WTC11 (cell line): ENCODE data around the gene SHISA9. TPM values are rescaled to one million over a fixed set of nuclear protein-coding genes. Genes with fewer than 3 reads are reported as not detected.
A peak's percentile ranks its signal among the peaks of the same experiment; 100 is the strongest.
"Not testable (repeated sequence)": the region's sequence is repeated elsewhere in the genome, so short reads cannot be mapped to it uniquely, and the experiment has no call there.

Experiments
- ATAC-seq: fragments of 200-7000 bp; cut with Tn5 transposase; 2 replicates; pipeline ENCODE4 v1.10.0; 2021; ENCODE audit warnings: mild to moderate bottlenecking, moderate library complexity
- Bru-seq: library from RNA; stranded (reverse); fragments of 400-500 nt; gene quantifications from one replicate; lab custom pipeline; 2021; lab: Mats Ljungman, UMichigan
- CTCF ChIA-PET: fragments of 300-600 bp; sonication (Branson Sonifier 250); formaldehyde crosslinking; loops from one replicate; lab custom pipeline; 2021; ENCODE audit warnings: antibody characterized with exemption; lab: Charles Lee
- POLR2A ChIA-PET: fragments of 350-600 bp; sonication (Branson Sonifier 250); formaldehyde crosslinking; loops from one replicate; lab custom pipeline; 2021; ENCODE audit warnings: antibody characterized with exemption; lab: Charles Lee
- DNase-seq: peaks from one replicate; pipeline ENCODE4 v3.0.0; 2021; ENCODE audit warnings: low spot score
- H3K27ac Mint-ChIP-seq: 2 replicates; pipeline ENCODE4 v1.8.0; 2021; ENCODE audit warnings: mixed read lengths
- H3K27me3 Mint-ChIP-seq: 2 replicates; pipeline ENCODE4 v1.8.0; 2021; ENCODE audit warnings: low read depth, mild to moderate bottlenecking, moderate library complexity, mixed read lengths
- H3K36me3 Mint-ChIP-seq: 2 replicates; pipeline ENCODE4 v1.8.0; 2021; ENCODE audit warnings: mixed read lengths
- H3K4me1 Mint-ChIP-seq: 2 replicates; pipeline ENCODE4 v1.8.0; 2022; ENCODE audit warnings: mixed read lengths
- H3K4me3 Mint-ChIP-seq: 2 replicates; pipeline ENCODE4 v1.8.0; 2021; ENCODE audit warnings: mild to moderate bottlenecking, moderate library complexity, mixed read lengths
- H3K9me3 Mint-ChIP-seq: 2 replicates; pipeline ENCODE4 v1.8.0; 2021; ENCODE audit warnings: mixed read lengths
- CDX4 ChIP-seq: fragments of 250-450 bp; sonication (Bioruptor Pico); IDR thresholded peaks from 2 replicates; pipeline ENCODE4 v1.9.0; 2021; ENCODE audit warnings: moderate library complexity, mild to moderate bottlenecking, inconsistent platforms, borderline replicate concordance
- E2F5 ChIP-seq: sonication (generic); formaldehyde crosslinking; IDR thresholded peaks from 2 replicates; pipeline ENCODE4 v1.8.1; 2022; ENCODE audit warnings: mild to moderate bottlenecking, moderate library complexity, missing genetic modification reagents
- HMGXB4 ChIP-seq: sonication (generic); formaldehyde crosslinking; IDR thresholded peaks from 2 replicates; pipeline ENCODE4 v1.8.1; 2023; ENCODE audit warnings: mild to moderate bottlenecking, moderate library complexity, missing genetic modification reagents
- NFATC4 ChIP-seq: fragments of 250-450 bp; sonication (Bioruptor Pico); IDR thresholded peaks from 2 replicates; pipeline ENCODE4 v1.9.0; 2021; ENCODE audit warnings: mild to moderate bottlenecking
- PRDM15 ChIP-seq: sonication (generic); formaldehyde crosslinking; IDR thresholded peaks from 2 replicates; pipeline ENCODE4 v1.8.0; 2022; ENCODE audit warnings: missing genetic modification reagents
- SMAD3 ChIP-seq: sonication (generic); formaldehyde crosslinking; IDR thresholded peaks from 2 replicates; pipeline ENCODE4 v1.8.0; 2022; ENCODE audit warnings: missing genetic modification reagents, mild to moderate bottlenecking, borderline replicate concordance
- TEAD1 ChIP-seq: sonication (generic); formaldehyde crosslinking; IDR thresholded peaks from 2 replicates; pipeline ENCODE4 v1.8.0; 2022; ENCODE audit warnings: mild to moderate bottlenecking, missing genetic modification reagents
- TEAD4 ChIP-seq: sonication (generic); formaldehyde crosslinking; IDR thresholded peaks from 2 replicates; pipeline ENCODE4 v1.8.0; 2022; ENCODE audit warnings: mild to moderate bottlenecking, missing genetic modification reagents
- ZBTB43 ChIP-seq: sonication (generic); formaldehyde crosslinking; IDR thresholded peaks from 2 replicates; pipeline ENCODE4 v1.8.1; 2023; ENCODE audit warnings: mild to moderate bottlenecking, missing genetic modification reagents
- long read RNA-seq, 3 experiments: library from RNA in 1 of 3; library from capped mRNA in 1 of 3; library from polyadenylated mRNA in 1 of 3; unstranded in 2 of 3; stranded (forward) in 1 of 3; transcript quantifications; one replicate each; pipeline ENCODE4 v2.0.0, GENCODE V29; 2021
- total RNA-seq: library from RNA; stranded (reverse); gene quantifications from 3 replicates; pipeline ENCODE4 v1.2.3, GENCODE V29; 2021

Gene SHISA9
- 37.5 to 39.3 TPM (median 38.8 TPM) in 3 replicates for total RNA-seq
- Bru-seq, nascent RNA, result percentile 80 among the genes with signal in this experiment
- long read RNA-seq, experiment 1, full-length matches to known transcripts, result 55 of 97 reads
- long read RNA-seq, experiment 1, partial matches to known transcripts, result 9 of 97 reads
- long read RNA-seq, experiment 1, other reads (novel, unspliced or antisense), result 33 of 97 reads
- long read RNA-seq, experiment 2, full-length matches to known transcripts, result 3 of 19 reads
- long read RNA-seq, experiment 2, partial matches to known transcripts, result 1 of 19 reads
- long read RNA-seq, experiment 2, other reads (novel, unspliced or antisense), result 15 of 19 reads
- long read RNA-seq, experiment 3, partial matches to known transcripts, result 0 of 2 reads
- long read RNA-seq, experiment 3, other reads (novel, unspliced or antisense), result 2 of 2 reads

- ChIA-PET POLR2A (interaction anchor here (0.9 to 1.2 kb wide), 4 partner anchors 9 to 330 kb away, joined by 3 to 5 read pairs (median 4); no protein-coding TSS in a partner anchor), CTCF (interaction anchor here (0.5 to 1.9 kb wide), 13 partner anchors 81 to 972 kb away, joined by 3 to 6 read pairs (median 3); partner anchors contain the start of gene CPPED1)
- TF ChIP-seq CDX4 (no peak), TEAD4 (no peak), NFATC4 (CRISPR knock-in tag) (no peak), E2F5 (CRISPR knock-in tag) (0 out of 2 replicates have a peak, but pooled peaks have one; percentile 22), HMGXB4 (CRISPR knock-in tag) (peak; percentile 63; the same call in 1 of the 2 replicates), TEAD1 (CRISPR knock-in tag) (no peak), SMAD3 (no peak), PRDM15 (CRISPR knock-in tag) (no peak), ZBTB43 (CRISPR knock-in tag) (0 out of 2 replicates have a peak, but pooled peaks have one; percentile 10)
- DNase-seq (peak; percentile 24), ATAC-seq (peak; percentile 11)
- Mint-ChIP-seq H3K27me3 (peaks cover 14% of the 10 kb centered on the region), H3K9me3 (no peaks in the 10 kb centered on the region), H3K36me3 (no peaks in the 10 kb centered on the region), H3K27ac (0 out of 2 replicates have a peak within 1 kb of the TSS, but pooled peaks have one; percentile 38), H3K4me1 (peaks cover 57% of the 10 kb centered on the region), H3K4me3 (peak within 1 kb of the TSS; percentile 89)
Measured at GRCh38 chr16:12901597-12902461, at the start of gene SHISA9. SHISA9 (plus strand) TSS chr16:12901598.

GRCh38 chr16:12853972-12854371 is 47.4 kb upstream of the SHISA9 start:
- Mint-ChIP-seq H3K36me3 (peaks cover 3% of the 10 kb centered on the region; the same call in 1 of the 2 replicates), H3K27ac (no peak overlapping the region), H3K9me3 (peaks cover 22% of the 10 kb centered on the region), H3K4me1 (no peaks in the 10 kb centered on the region), H3K4me3 (no peak overlapping the region), H3K27me3 (no peaks in the 10 kb centered on the region)
- ChIA-PET POLR2A (no interaction called here), CTCF (no interaction called here)
- no peak for TF ChIP-seq NFATC4 (CRISPR knock-in tag)
- ATAC-seq (no peak), DNase-seq (no peak)

GRCh38 chr16:12857435-12857834 is 44.0 kb upstream of the SHISA9 start:
- H3K4me3 Mint-ChIP-seq, H3K27ac Mint-ChIP-seq: not testable (repeated sequence)

More at GRCh38 chr16:12857435-12857834, 44.0 kb upstream of the SHISA9 start:
- H3K27me3 Mint-ChIP-seq, H3K36me3 Mint-ChIP-seq, ATAC-seq, DNase-seq, CTCF ChIA-PET, H3K4me1 Mint-ChIP-seq, POLR2A ChIA-PET: not testable (repeated sequence)
- H3K9me3 Mint-ChIP-seq, result peaks cover 22% of the 10 kb centered on the region
